HepG2 (cell line): ENCODE data around the gene FAM78B. TPM values are rescaled to one million over a fixed set of nuclear protein-coding genes. Genes with fewer than 3 reads are reported as not detected.

ENCODE experiments used
- ATAC-seq: fragments of 200-7000 bp; cut with Tn5 transposase; 3 replicates; pipeline ENCODE4 v1.9.1; 2020; ENCODE audit warnings: mild to moderate bottlenecking, moderate library complexity
- BruUV-seq: library from RNA; stranded (reverse); fragments of 400-500 nt; replicated peaks from 2 replicates; lab custom pipeline; 2021; lab: Mats Ljungman, UMichigan
- CTCF ChIA-PET: fragments of 300-600 bp; formaldehyde crosslinking; extraction: SDS; loops from one replicate; lab custom pipeline; 2021; ENCODE audit warnings: low total read pairs, inconsistent platforms, low intra/inter-chr PET ratio; lab: Yijun Ruan, JAX
- POLR2A ChIA-PET: fragments of 350-600 bp; sonication (Branson Sonifier 250); formaldehyde crosslinking; loops from one replicate; lab custom pipeline; 2020; ENCODE audit warnings: antibody characterized with exemption, inconsistent platforms; lab: Yijun Ruan, JAX
- DNase-seq: peaks from one replicate; pipeline ENCODE4 v3.0.0-alpha.2; 2015; ENCODE audit warnings: low spot score
- FAIRE-seq: peaks from 3 replicates; lab custom pipeline; 2011; peaks lifted over from hg19 to GRCh38; lab: Jason Lieb, UNC
- H2AFZ ChIP-seq: one replicate; pipeline ENCODE4 v1.6.1; 2011; ENCODE audit warnings: low read length, inconsistent platforms
- H3K27ac ChIP-seq: fragments of 300-600 bp; 3 replicates; pipeline ENCODE4 v1.8.0; 2011; ENCODE audit warnings: mixed run types, mild to moderate bottlenecking, mixed read lengths, low read length, inconsistent platforms; ENCODE audit not compliant: insufficient read depth; ENCODE audit errors: extremely low read length
- H3K27me3 ChIP-seq, 2 experiments: fragments of 200-600 bp in 1 of 2; 2 replicates in 1 of 2; 3 replicates in 1 of 2; pipeline versions ENCODE4 v1.6.0 to v1.8.0; 2011; ENCODE audit warnings: low read length in 2 of 2, mild to moderate bottlenecking in 2 of 2, moderate library complexity in 2 of 2, inconsistent platforms in 1 of 2; ENCODE audit not compliant: insufficient read depth in 2 of 2, control insufficient read depth in 1 of 2
- H3K36me3 ChIP-seq, 2 experiments: fragments of 200-600 bp in 1 of 2; replicated peaks in 1 of 2; 2 replicates in 1 of 2; 3 replicates in 1 of 2; pipeline versions ENCODE4 v1.5.1 to v1.8.0; 2011; ENCODE audit warnings: low read length in 2 of 2, inconsistent platforms in 1 of 2; ENCODE audit not compliant: insufficient read depth in 2 of 2, control insufficient read depth in 1 of 2
- H3K4me1 ChIP-seq: 2 replicates; pipeline ENCODE4 v1.5.1; 2012; ENCODE audit warnings: low read length, inconsistent platforms; ENCODE audit not compliant: insufficient read depth
- H3K4me2 ChIP-seq: 2 replicates; pipeline ENCODE4 v1.6.0; 2011; ENCODE audit warnings: low read depth, low read length, inconsistent platforms
- H3K4me3 ChIP-seq, 3 experiments: fragments of 200-600 bp in 1 of 3; sonication (generic), shearing (Covaris generic) in 1 of 3; replicated peaks in 1 of 3; 2 replicates each; pipeline ENCODE4 v1.5.1; 2011 to 2016; ENCODE audit warnings: low read length in 3 of 3, inconsistent platforms in 2 of 3, low read depth in 2 of 3, mild to moderate bottlenecking in 2 of 3, control low read depth in 1 of 3, mixed read lengths in 1 of 3; ENCODE audit not compliant: insufficient read depth in 1 of 3
- H3K79me2 ChIP-seq: one replicate; pipeline ENCODE4 v1.6.1; 2011; ENCODE audit warnings: low read length, inconsistent platforms; ENCODE audit not compliant: insufficient read depth
- H3K9ac ChIP-seq: 2 replicates; pipeline ENCODE4 v1.6.0; 2011; ENCODE audit warnings: mild to moderate bottlenecking, low read depth, low read length, inconsistent platforms; ENCODE audit not compliant: insufficient read depth
- H3K9me3 ChIP-seq: 2 replicates; pipeline ENCODE4 v1.5.1; 2012; ENCODE audit warnings: mild to moderate bottlenecking, low read length
- H4K20me1 ChIP-seq: 2 replicates; pipeline ENCODE4 v1.6.0; 2011; ENCODE audit warnings: inconsistent platforms, mild to moderate bottlenecking, low read length, moderate library complexity; ENCODE audit not compliant: insufficient read depth
- CAMTA2 ChIP-seq: sonication (generic); formaldehyde crosslinking; IDR thresholded peaks from 2 replicates; pipeline ENCODE4 v1.4.0; 2020; ENCODE audit warnings: mild to moderate bottlenecking, missing genetic modification reagents, borderline replicate concordance
- IRF2 ChIP-seq: IDR thresholded peaks from 2 replicates; pipeline ENCODE4 v1.6.1; 2018; ENCODE audit warnings: missing genetic modification reagents, missing compliant biosample characterization
- MAFK ChIP-seq, 2 experiments: IDR thresholded peaks in 1 of 2; conservative IDR thresholded peaks in 1 of 2; 2 replicates each; pipeline ENCODE4 v1.6.1; 2011; ENCODE audit warnings: improper control_type of control experiment in 2 of 2, low read length in 2 of 2
- RFX5 ChIP-seq: IDR thresholded peaks from 2 replicates; pipeline ENCODE4 v1.6.1; 2011; ENCODE audit warnings: low read depth, low read length, improper control_type of control experiment
- ZNF12 ChIP-seq: sonication (generic); formaldehyde crosslinking; IDR thresholded peaks from 2 replicates; pipeline ENCODE4 v1.5.0; 2020; ENCODE audit warnings: missing genetic modification reagents
- WGBS: methylation state at CpG from one replicate; pipeline ENCODE4 v1.1.6; 2017; ENCODE audit warnings: low lambda C conversion rate; 5-methylcytosine and 5-hydroxymethylcytosine counted together
- in situ Hi-C: cut with HindIII; loops from 2 replicates; pipeline ENCODE4 v1.10.0; 2017; ENCODE audit warnings: low pct_unique_long_range_greater_than_20kb; ENCODE audit not compliant: extremely low pct_ligation_motif_present
- intact Hi-C: fragments of 100-400 bp; cut with micrococcal nuclease; formaldehyde crosslinking; loops from one replicate; pipeline ENCODE4 v1.10.0; 2022; ENCODE audit not compliant: unreplicated experiment
- polyA plus RNA-seq, 8 experiments: library from polyadenylated mRNA; depleted of rRNA in 3 of 8; stranded (reverse) in 7 of 8; unstranded in 1 of 8; fragments of >200 nt; fragmentation: Illumina TruSeq in 4 of 8; extraction: Trizol in 4 of 8; gene quantifications; 2 replicates each; pipeline versions ENCODE4 v1.2.1 to v1.2.3, GENCODE V29; 2011 to 2016; ENCODE audit warnings: low read depth in 4 of 8, missing spikeins in 1 of 8, mixed read lengths in 1 of 8; ENCODE audit not compliant: insufficient read depth in 1 of 8
- total RNA-seq, 5 experiments: library from RNA; depleted of rRNA; stranded (reverse); fragments of >200 nt; fragmentation: Illumina TruSeq; extraction: Trizol; gene quantifications; 2 replicates each; pipeline ENCODE4 v1.2.3, GENCODE V29; 2016; ENCODE audit warnings: low read depth in 1 of 5

Gene FAM78B
- total and polyA plus RNA-seq, 2 of the 13 experiments (the other 11 are each of a cell fraction or from before 2014, with no cell fraction given): 0.22 to 0.31 TPM

DNA sequence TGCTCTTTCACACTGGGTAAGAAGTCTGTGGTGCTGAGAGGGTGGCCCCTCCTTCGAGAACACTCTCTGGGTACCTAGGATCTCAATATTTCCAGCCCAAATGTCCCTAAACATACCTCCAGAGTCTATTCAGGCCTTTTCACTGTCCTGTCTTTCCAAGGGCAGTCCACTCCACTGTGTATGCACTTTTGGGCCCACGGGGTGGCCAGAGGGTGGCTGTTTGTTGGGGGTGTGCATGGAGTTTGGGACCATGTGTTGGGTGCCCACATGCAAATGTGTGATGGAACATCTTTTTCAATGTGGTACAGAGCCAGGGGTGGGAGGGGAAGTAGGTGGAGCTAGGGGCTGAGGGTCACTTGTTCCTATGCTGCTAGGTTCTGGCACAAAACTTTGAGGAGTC, 87.5 kb downstream of the FAM78B start:
- CTCF ChIA-PET: no interaction called here
- no peak overlapping the region for H2AFZ ChIP-seq
- no TSS peak for BruUV-seq
- H3K79me2 ChIP-seq: no peaks in the 10 kb centered on the region
- no peaks in the 10 kb centered on the region for H3K27me3 ChIP-seq
- no peak overlapping the region for H3K4me3 ChIP-seq
- H4K20me1 ChIP-seq: no peaks in the 10 kb centered on the region
- in situ Hi-C loops (no loop called here), intact Hi-C loops (no loop called here)
- DNase-seq: no peak
- H3K9ac ChIP-seq: no peak overlapping the region
- ATAC-seq: no peak
- TF ChIP-seq MAFK (conservative IDR thresholded peaks at IDR 0.05 in 1 of 2, IDR thresholded peaks at IDR 0.05 in 1 of 2; ENCODE audit: low read length in 2 of 2) (no peak), RFX5 (0 out of 2 replicates have a peak, but pooled peaks have one; percentile 15), IRF2 (CRISPR knock-in tag) (no peak)
- H3K4me2 ChIP-seq: no peak overlapping the region
- no peaks in the 10 kb centered on the region for H3K9me3 ChIP-seq
- WGBS: 0% methylated on average over 2 of the region's 2 CpGs
- no peak overlapping the region for H3K27ac ChIP-seq
- no peak for FAIRE-seq
- POLR2A ChIA-PET: no interaction called here
- H3K4me1 ChIP-seq: no peaks in the 10 kb centered on the region
- no peaks in the 10 kb centered on the region for H3K36me3 ChIP-seq

DNA sequence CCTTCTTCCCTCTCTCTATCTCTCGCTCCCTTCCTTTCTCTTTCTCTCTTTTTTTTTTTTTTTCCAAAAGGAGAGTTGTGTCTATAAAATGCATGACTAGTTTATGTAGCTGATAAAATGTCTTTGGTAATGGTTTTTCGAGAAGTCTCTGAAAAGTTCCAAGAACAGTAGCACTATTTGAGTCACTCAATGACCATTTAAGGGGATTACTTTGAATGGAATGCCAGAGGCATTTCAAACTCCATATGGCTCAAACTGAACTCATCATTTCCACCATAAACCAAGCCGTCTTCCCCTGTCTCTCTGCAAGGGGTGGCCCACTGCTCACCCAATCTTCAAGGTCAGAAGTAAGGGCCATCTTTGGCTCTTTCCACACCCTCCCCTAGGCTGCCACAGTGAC, 93.3 kb downstream of the FAM78B start:
- Histone ChIP-seq H3K9ac (no peak overlapping the region), H3K4me1 (no peaks in the 10 kb centered on the region), H3K4me3 (no peak overlapping the region), H3K9me3 (no peaks in the 10 kb centered on the region), H3K4me2 (no peak overlapping the region), H3K27ac (no peak overlapping the region), H3K27me3 (no peaks in the 10 kb centered on the region), H3K36me3 (no peaks in the 10 kb centered on the region), H2AFZ (no peak overlapping the region), H3K79me2 (no peaks in the 10 kb centered on the region), H4K20me1 (no peaks in the 10 kb centered on the region)
- ChIA-PET POLR2A (no interaction called here), CTCF (no interaction called here)
- DNase-seq: no peak
- TF ChIP-seq CAMTA2 (CRISPR knock-in tag) (no peak), ZNF12 (CRISPR knock-in tag) (no peak)
- 3% methylated on average over 3 of the region's 3 CpGs for WGBS
- no peak for ATAC-seq
- no TSS peak for BruUV-seq
- intact Hi-C loops (no loop called here), in situ Hi-C loops (no loop called here)
- no peak for FAIRE-seq
